Measurements from ENCODE around the gene ZNF451.
"Not testable (repeated sequence)": the region's sequence is repeated elsewhere in the genome, so short reads cannot be mapped to it uniquely, and the experiment has no call there.

GRCh38 chr6:57090458-57091067, 575 bp downstream of the ZNF451 start:
- TF ChIP-seq, protein P1, sequence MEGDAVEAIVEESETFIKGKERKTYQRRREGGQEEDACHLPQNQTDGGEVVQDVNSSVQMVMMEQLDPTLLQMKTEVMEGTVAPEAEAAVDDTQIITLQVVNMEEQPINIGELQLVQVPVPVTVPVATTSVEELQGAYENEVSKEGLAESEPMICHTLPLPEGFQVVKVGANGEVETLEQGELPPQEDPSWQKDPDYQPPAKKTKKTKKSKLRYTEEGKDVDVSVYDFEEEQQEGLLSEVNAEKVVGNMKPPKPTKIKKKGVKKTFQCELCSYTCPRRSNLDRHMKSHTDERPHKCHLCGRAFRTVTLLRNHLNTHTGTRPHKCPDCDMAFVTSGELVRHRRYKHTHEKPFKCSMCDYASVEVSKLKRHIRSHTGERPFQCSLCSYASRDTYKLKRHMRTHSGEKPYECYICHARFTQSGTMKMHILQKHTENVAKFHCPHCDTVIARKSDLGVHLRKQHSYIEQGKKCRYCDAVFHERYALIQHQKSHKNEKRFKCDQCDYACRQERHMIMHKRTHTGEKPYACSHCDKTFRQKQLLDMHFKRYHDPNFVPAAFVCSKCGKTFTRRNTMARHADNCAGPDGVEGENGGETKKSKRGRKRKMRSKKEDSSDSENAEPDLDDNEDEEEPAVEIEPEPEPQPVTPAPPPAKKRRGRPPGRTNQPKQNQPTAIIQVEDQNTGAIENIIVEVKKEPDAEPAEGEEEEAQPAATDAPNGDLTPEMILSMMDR (conservative IDR thresholded peaks at IDR 0.05; ENCODE audit: low read length): not testable (repeated sequence)
- not testable (repeated sequence) for TF ChIP-seq EZH2phosphoT487 (IDR thresholded peaks at IDR 0.05; ENCODE audit: borderline replicate concordance)
